ENCODE data around the gene ABAT.
A peak's percentile ranks its signal among the peaks of the same experiment; 100 is the strongest.
"Not testable (repeated sequence)": the region's sequence is repeated elsewhere in the genome, so short reads cannot be mapped to it uniquely, and the experiment has no call there.

The ABAT gene

GRCh38 chr16:8785408-8785807 is 111.0 kb downstream of the ABAT start:
- 85 to 94% methylated on average over 5 to 6 of the region's 6 CpGs for WGBS, 2 experiments (ENCODE audit: insufficient coverage in 2 of 2)
- Histone ChIP-seq H3K9me3 (ENCODE audit: control insufficient read depth, low read length) (no peaks in the 10 kb centered on the region), H3K4me3 (ENCODE audit: extremely low read depth, insufficient read depth, low read length, poor library complexity, severe bottlenecking) (no peak overlapping the region), H3K4me1 (ENCODE audit: control insufficient read depth, insufficient read depth, low read length, poor library complexity, severe bottlenecking) (no peaks in the 10 kb centered on the region), H3K36me3 (ENCODE audit: control insufficient read depth, insufficient read depth, low read length) (no peaks in the 10 kb centered on the region), H3K27ac (ENCODE audit: low read depth, low read length, severe bottlenecking) (no peak overlapping the region)

- H3K4me1 ChIP-seq (ENCODE audit: control insufficient read depth, insufficient read depth, low read length, poor library complexity, severe bottlenecking); H3K27ac ChIP-seq (ENCODE audit: low read depth, low read length, severe bottlenecking); H3K36me3 ChIP-seq (ENCODE audit: control insufficient read depth, insufficient read depth, low read length); H3K4me3 ChIP-seq (ENCODE audit: extremely low read depth, insufficient read depth, low read length, poor library complexity, severe bottlenecking); H3K9me3 ChIP-seq (ENCODE audit: control insufficient read depth, low read length): not testable (repeated sequence)
- 89 to 95% methylated on average over 9 to 11 of the region's 11 CpGs for WGBS, 2 experiments (ENCODE audit: insufficient coverage in 2 of 2)
Observed at GRCh38 chr16:8786316-8786715, 111.9 kb downstream of the ABAT start.

GRCh38 chr16:8788578-8789172 is 114.3 kb downstream of the ABAT start:
- H3K27ac ChIP-seq (ENCODE audit: low read depth, low read length, severe bottlenecking): no peak overlapping the region
- no peak overlapping the region for H3K4me3 ChIP-seq (ENCODE audit: extremely low read depth, insufficient read depth, low read length, poor library complexity, severe bottlenecking)
- 86 to 94% methylated on average over 6 to 7 of the region's 8 CpGs for WGBS, 2 experiments (ENCODE audit: insufficient coverage in 2 of 2)
- H3K4me1 ChIP-seq (ENCODE audit: control insufficient read depth, insufficient read depth, low read length, poor library complexity, severe bottlenecking): no peaks in the 10 kb centered on the region
- no peaks in the 10 kb centered on the region for H3K36me3 ChIP-seq (ENCODE audit: control insufficient read depth, insufficient read depth, low read length)
- peaks cover 4% of the 10 kb centered on the region for H3K9me3 ChIP-seq (ENCODE audit: control insufficient read depth, low read length)

- Histone ChIP-seq H3K4me1 (ENCODE audit: control insufficient read depth, insufficient read depth, low read length, poor library complexity, severe bottlenecking) (peaks cover 11% of the 10 kb centered on the region), H3K27ac (ENCODE audit: low read depth, low read length, severe bottlenecking) (no peak overlapping the region), H3K9me3 (ENCODE audit: control insufficient read depth, low read length) (peaks cover 4% of the 10 kb centered on the region), H3K36me3 (ENCODE audit: control insufficient read depth, insufficient read depth, low read length) (peaks cover 15% of the 10 kb centered on the region), H3K4me3 (ENCODE audit: extremely low read depth, insufficient read depth, low read length, poor library complexity, severe bottlenecking) (no peak overlapping the region)
- 96 to 98% methylated on average over 7 to 8 of the region's 8 CpGs for WGBS, 2 experiments (ENCODE audit: insufficient coverage in 2 of 2)
Observed at GRCh38 chr16:8795091-8795490, 120.7 kb downstream of the ABAT start.

- Histone ChIP-seq H3K27ac (ENCODE audit: low read depth, low read length, severe bottlenecking) (no peak overlapping the region), H3K4me3 (ENCODE audit: extremely low read depth, insufficient read depth, low read length, poor library complexity, severe bottlenecking) (no peak overlapping the region), H3K36me3 (ENCODE audit: control insufficient read depth, insufficient read depth, low read length) (peaks cover 17% of the 10 kb centered on the region), H3K4me1 (ENCODE audit: control insufficient read depth, insufficient read depth, low read length, poor library complexity, severe bottlenecking) (peaks cover 11% of the 10 kb centered on the region), H3K9me3 (ENCODE audit: control insufficient read depth, low read length) (peaks cover 4% of the 10 kb centered on the region)
- WGBS, 2 experiments (ENCODE audit: insufficient coverage in 2 of 2): 89 to 97% methylated on average over 10 of the region's 10 CpGs
Observed at GRCh38 chr16:8795818-8796217, 121.4 kb downstream of the ABAT start.

GRCh38 chr16:8796469-8797363 is 122.3 kb downstream of the ABAT start:
- Histone ChIP-seq H3K4me1 (ENCODE audit: control insufficient read depth, insufficient read depth, low read length, poor library complexity, severe bottlenecking) (peaks cover 11% of the 10 kb centered on the region), H3K9me3 (ENCODE audit: control insufficient read depth, low read length) (no peaks in the 10 kb centered on the region), H3K4me3 (ENCODE audit: extremely low read depth, insufficient read depth, low read length, poor library complexity, severe bottlenecking) (peak overlapping the region; percentile 99), H3K27ac (ENCODE audit: low read depth, low read length, severe bottlenecking) (peak overlapping the region; percentile 64), H3K36me3 (ENCODE audit: control insufficient read depth, insufficient read depth, low read length) (peaks cover 26% of the 10 kb centered on the region)
- 44 to 63% methylated on average over 8 to 11 of the region's 14 CpGs for WGBS, 2 experiments (ENCODE audit: insufficient coverage in 2 of 2)

GRCh38 chr16:8797364-8798173 is 123.2 kb downstream of the ABAT start, which contains the start of the genes PMM2 and TMEM186:
TSS of gene PMM2 (plus strand) at chr16:8797839. CDS start at chr16:8797883, 44 bp downstream.
TSS of gene TMEM186 (minus strand) at chr16:8797639. CDS start at chr16:8797614, 25 bp downstream.
- peaks cover 35% of the 10 kb centered on the region for H3K36me3 ChIP-seq (ENCODE audit: control insufficient read depth, insufficient read depth, low read length)
- H3K9me3 ChIP-seq (ENCODE audit: control insufficient read depth, low read length): no peaks in the 10 kb centered on the region
- peak within 1 kb of the TSS; percentile 99 for H3K4me3 ChIP-seq (ENCODE audit: extremely low read depth, insufficient read depth, low read length, poor library complexity, severe bottlenecking)
- peak within 1 kb of the TSS; percentile 89 for H3K27ac ChIP-seq (ENCODE audit: low read depth, low read length, severe bottlenecking)
- peaks cover 11% of the 10 kb centered on the region for H3K4me1 ChIP-seq (ENCODE audit: control insufficient read depth, insufficient read depth, low read length, poor library complexity, severe bottlenecking)
- 1% methylated on average over 47 to 54 of the region's 61 CpGs for WGBS, 2 experiments (ENCODE audit: insufficient coverage in 2 of 2)

- Histone ChIP-seq H3K27ac (ENCODE audit: low read depth, low read length, severe bottlenecking) (peak overlapping the region; percentile 89), H3K4me3 (ENCODE audit: extremely low read depth, insufficient read depth, low read length, poor library complexity, severe bottlenecking) (peak overlapping the region; percentile 99), H3K9me3 (ENCODE audit: control insufficient read depth, low read length) (no peaks in the 10 kb centered on the region), H3K36me3 (ENCODE audit: control insufficient read depth, insufficient read depth, low read length) (peaks cover 40% of the 10 kb centered on the region), H3K4me1 (ENCODE audit: control insufficient read depth, insufficient read depth, low read length, poor library complexity, severe bottlenecking) (peaks cover 11% of the 10 kb centered on the region)
- 0% methylated on average over 5 to 6 of the region's 6 CpGs for WGBS, 2 experiments (ENCODE audit: insufficient coverage in 2 of 2)
Observed at GRCh38 chr16:8798174-8798527, 123.7 kb downstream of the ABAT start.

GRCh38 chr16:8798535-8799157 is 124.2 kb downstream of the ABAT start:
- WGBS, 2 experiments (ENCODE audit: insufficient coverage in 2 of 2): 75 to 76% methylated on average over 6 of the region's 7 CpGs
- no peak overlapping the region for H3K27ac ChIP-seq (ENCODE audit: low read depth, low read length, severe bottlenecking)

GRCh38 chr16:8801701-8802100 is 127.3 kb downstream of the ABAT start:
- H3K9me3 ChIP-seq (ENCODE audit: control insufficient read depth, low read length): no peaks in the 10 kb centered on the region
- H3K4me1 ChIP-seq (ENCODE audit: control insufficient read depth, insufficient read depth, low read length, poor library complexity, severe bottlenecking): peaks cover 6% of the 10 kb centered on the region
- no peak overlapping the region for H3K27ac ChIP-seq (ENCODE audit: low read depth, low read length, severe bottlenecking)
- WGBS, 2 experiments (ENCODE audit: insufficient coverage in 2 of 2): 100% methylated on average over 3 to 4 of the region's 4 CpGs
- H3K4me3 ChIP-seq (ENCODE audit: extremely low read depth, insufficient read depth, low read length, poor library complexity, severe bottlenecking): no peak overlapping the region
- H3K36me3 ChIP-seq (ENCODE audit: control insufficient read depth, insufficient read depth, low read length): peaks cover 72% of the 10 kb centered on the region

More at GRCh38 chr16:8798535-8799157, 124.2 kb downstream of the ABAT start:
- H3K4me1 ChIP-seq (ENCODE audit: control insufficient read depth, insufficient read depth, low read length, poor library complexity, severe bottlenecking): peaks cover 11% of the 10 kb centered on the region
- no peaks in the 10 kb centered on the region for H3K9me3 ChIP-seq (ENCODE audit: control insufficient read depth, low read length)
- H3K36me3 ChIP-seq (ENCODE audit: control insufficient read depth, insufficient read depth, low read length): peaks cover 45% of the 10 kb centered on the region
- H3K4me3 ChIP-seq (ENCODE audit: extremely low read depth, insufficient read depth, low read length, poor library complexity, severe bottlenecking): peak overlapping the region; percentile 99

Measured in mesodermal cell (in vitro differentiated cells).